Measurements from ENCODE around the gene FHL2. TPM values are rescaled to one million over a fixed set of nuclear protein-coding genes. Genes with fewer than 3 reads are reported as not detected.
A peak's percentile ranks its signal among the peaks of the same experiment; 100 is the strongest.

The FHL2 gene
- total RNA-seq, 2 experiments from 2014 or later = 0.41 to 0.42 TPM

DNA sequence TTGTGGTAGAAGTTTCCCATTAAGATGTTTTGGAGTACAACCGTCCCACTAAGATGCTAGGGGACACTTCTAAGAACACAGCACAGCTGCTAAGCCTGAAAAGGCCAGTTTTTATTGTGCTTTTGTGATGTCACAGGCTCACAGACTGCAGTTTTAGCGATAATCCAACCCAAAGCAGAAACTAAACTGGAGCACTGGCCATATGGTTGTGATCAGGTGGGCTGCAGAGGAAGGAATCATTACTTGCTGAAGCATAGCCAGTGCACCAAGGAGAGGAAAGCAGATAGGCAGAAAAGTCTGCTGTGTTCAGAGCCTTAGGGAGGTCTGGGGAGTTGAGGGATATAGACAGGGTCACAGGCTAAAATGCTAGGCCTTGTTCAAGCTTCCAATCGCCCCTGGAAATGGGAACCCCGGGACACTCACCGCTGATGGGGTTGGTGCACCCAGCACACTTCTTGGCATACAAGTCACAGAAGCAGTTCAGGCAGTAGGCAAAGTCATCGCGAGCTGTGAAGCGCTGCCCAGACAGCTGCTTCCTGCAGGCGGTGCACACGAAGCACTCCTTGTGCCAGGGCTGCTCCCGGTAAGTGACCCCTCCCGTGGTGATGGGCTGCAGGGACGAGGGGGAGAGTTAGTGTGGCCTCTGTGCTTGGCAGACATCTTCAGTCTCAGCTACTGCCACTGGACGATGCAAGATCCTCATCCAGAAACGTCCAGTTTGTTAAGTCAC lies 35.8 kb downstream of the FHL2 start:
- H3K4me3 ChIP-seq (ENCODE audit: low read length) = no peak overlapping the region
- CTCF ChIA-PET = no interaction called here
- peaks cover 8% of the 10 kb centered on the region for H3K4me1 ChIP-seq (ENCODE audit: insufficient read depth, low read length)
- Mint-ChIP-seq H3K9me3 (no peaks in the 10 kb centered on the region), H3K36me3 (ENCODE audit: low read depth) (peaks cover 27% of the 10 kb centered on the region), H3K4me3 (no peak overlapping the region), H3K27ac (peak overlapping the region; percentile 69), H3K27me3 (no peaks in the 10 kb centered on the region), H3K4me1 (ENCODE audit: low read depth) (peaks cover 44% of the 10 kb centered on the region)
- no peak overlapping the region for H3K27ac ChIP-seq (ENCODE audit: low read depth in 1 of 2, low read length in 2 of 2)
- POLR2A ChIA-PET = no interaction called here
- no peaks in the 10 kb centered on the region for H3K27me3 ChIP-seq (ENCODE audit: control insufficient read depth in 1 of 2, insufficient read depth in 2 of 2, low read length in 2 of 2)
- intact Hi-C loops (cut with DNase I, micrococcal nuclease) = no loop called here
- peaks cover 8% of the 10 kb centered on the region for H3K36me3 ChIP-seq (ENCODE audit: insufficient read depth, low read length)
- H3K9me3 ChIP-seq (ENCODE audit: control insufficient read depth in 1 of 2, insufficient read depth in 1 of 2, low read length in 2 of 2) = no peaks in the 10 kb centered on the region
- TF ChIP-seq, protein P1, sequence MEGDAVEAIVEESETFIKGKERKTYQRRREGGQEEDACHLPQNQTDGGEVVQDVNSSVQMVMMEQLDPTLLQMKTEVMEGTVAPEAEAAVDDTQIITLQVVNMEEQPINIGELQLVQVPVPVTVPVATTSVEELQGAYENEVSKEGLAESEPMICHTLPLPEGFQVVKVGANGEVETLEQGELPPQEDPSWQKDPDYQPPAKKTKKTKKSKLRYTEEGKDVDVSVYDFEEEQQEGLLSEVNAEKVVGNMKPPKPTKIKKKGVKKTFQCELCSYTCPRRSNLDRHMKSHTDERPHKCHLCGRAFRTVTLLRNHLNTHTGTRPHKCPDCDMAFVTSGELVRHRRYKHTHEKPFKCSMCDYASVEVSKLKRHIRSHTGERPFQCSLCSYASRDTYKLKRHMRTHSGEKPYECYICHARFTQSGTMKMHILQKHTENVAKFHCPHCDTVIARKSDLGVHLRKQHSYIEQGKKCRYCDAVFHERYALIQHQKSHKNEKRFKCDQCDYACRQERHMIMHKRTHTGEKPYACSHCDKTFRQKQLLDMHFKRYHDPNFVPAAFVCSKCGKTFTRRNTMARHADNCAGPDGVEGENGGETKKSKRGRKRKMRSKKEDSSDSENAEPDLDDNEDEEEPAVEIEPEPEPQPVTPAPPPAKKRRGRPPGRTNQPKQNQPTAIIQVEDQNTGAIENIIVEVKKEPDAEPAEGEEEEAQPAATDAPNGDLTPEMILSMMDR (IDR thresholded peaks at IDR 0.05) = no peak
- ATAC-seq (ENCODE audit: poor library complexity) (no peak), DNase-seq (peak in 1 of 14 experiments; percentile 9)

DNA sequence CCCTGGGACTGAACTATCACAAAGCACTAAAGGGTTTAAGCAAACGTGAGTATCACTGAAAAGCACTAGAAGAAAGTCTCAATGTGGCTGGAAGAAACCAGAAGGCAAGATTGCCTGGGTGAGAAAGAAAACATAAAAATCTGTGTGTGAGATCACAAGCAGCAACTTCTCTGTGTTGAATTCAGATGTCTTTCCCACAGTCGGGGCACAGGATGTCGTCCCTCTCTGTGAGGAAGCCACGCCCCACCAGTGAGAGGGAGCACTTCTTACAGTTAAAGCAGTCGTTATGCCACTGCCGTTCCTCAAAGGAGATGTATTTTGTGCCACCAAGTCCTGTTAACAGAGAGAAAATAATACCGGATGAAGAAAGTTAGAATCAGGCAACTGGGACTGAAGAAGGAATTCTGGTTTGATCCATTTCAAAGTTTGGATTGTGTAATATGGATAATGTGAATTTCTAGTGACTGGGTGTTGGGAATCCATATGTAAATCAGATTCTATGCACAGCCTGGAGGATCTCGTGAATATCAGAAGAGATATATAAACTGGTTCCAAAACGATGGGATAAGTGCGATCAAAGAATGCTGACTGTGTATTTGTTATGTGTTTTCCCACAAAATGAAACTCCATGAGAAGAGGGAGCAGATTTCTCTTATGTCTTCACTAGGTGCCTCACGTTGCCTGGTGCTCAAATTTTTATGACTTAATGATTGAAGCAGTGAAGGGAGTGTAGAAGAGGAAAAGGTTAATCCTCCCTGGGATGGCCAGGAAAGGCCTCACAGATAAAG lies 37.6 kb downstream of the FHL2 start:
- peak overlapping the region in 1 of 2 donors; percentile 19 for H3K27ac ChIP-seq (ENCODE audit: low read depth in 1 of 2, low read length in 2 of 2)
- no peaks in the 10 kb centered on the region for H3K27me3 Mint-ChIP-seq
- H3K4me3 Mint-ChIP-seq = peak overlapping the region; percentile 28
- H3K36me3 Mint-ChIP-seq (ENCODE audit: low read depth) = peaks cover 42% of the 10 kb centered on the region
- peaks cover 23% of the 10 kb centered on the region for H3K36me3 ChIP-seq (ENCODE audit: insufficient read depth, low read length)
- H3K9me3 ChIP-seq (ENCODE audit: control insufficient read depth in 1 of 2, insufficient read depth in 1 of 2, low read length in 2 of 2) = peaks cover 1 to 13% of the 10 kb centered on the region in 2 experiments
- no peak overlapping the region for H3K4me3 ChIP-seq (ENCODE audit: low read length)
- peaks cover 44% of the 10 kb centered on the region for H3K4me1 Mint-ChIP-seq (ENCODE audit: low read depth)
- DNase-seq (peak in 13 of 14 experiments; percentile 12 to 68 (median 42)), ATAC-seq (ENCODE audit: poor library complexity) (peak; percentile 92)
- H3K4me1 ChIP-seq (ENCODE audit: insufficient read depth, low read length) = peaks cover 8% of the 10 kb centered on the region
- ChIA-PET POLR2A (no interaction called here), CTCF (interaction anchor here (0.5 kb wide), 1 partner anchor 123 kb away, joined by 3 read pairs; no protein-coding TSS in a partner anchor)
- peak overlapping the region; percentile 69 for H3K27ac Mint-ChIP-seq
- no peaks in the 10 kb centered on the region for H3K27me3 ChIP-seq (ENCODE audit: control insufficient read depth in 1 of 2, insufficient read depth in 2 of 2, low read length in 2 of 2)
- H3K9me3 Mint-ChIP-seq = peaks cover 2% of the 10 kb centered on the region
- TF ChIP-seq, protein P1 (IDR thresholded peaks at IDR 0.05) = no peak
- intact Hi-C loops (cut with DNase I, micrococcal nuclease) = no loop called here

DNA sequence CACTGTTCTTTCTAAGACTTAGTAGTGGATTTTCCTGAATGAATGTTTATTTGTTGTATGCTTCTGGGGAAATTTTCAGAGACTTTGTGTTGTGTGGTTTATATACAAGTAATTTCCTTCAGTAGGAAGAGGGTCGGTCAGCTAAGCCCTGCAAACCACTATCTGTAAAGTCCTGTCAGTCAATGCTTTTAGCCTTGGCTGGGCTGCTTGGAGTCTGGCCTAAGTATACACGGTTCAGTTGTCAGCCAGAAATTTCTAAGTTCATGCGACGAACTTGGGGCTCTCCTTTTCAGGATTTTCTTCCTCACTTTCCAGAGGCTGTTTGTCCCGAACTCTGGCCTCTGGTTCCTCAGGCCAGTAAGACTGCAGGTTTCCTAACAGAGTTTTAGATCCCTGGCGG lies 40.3 kb downstream of the FHL2 start:
- Histone ChIP-seq H3K9me3 (ENCODE audit: control insufficient read depth in 1 of 2, insufficient read depth in 1 of 2, low read length in 2 of 2) (peaks cover 5 to 17% of the 10 kb centered on the region in 2 experiments), H3K4me3 (ENCODE audit: low read length) (no peak overlapping the region), H3K27ac (ENCODE audit: low read depth in 1 of 2, low read length in 2 of 2) (no peak overlapping the region), H3K27me3 (ENCODE audit: control insufficient read depth in 1 of 2, insufficient read depth in 2 of 2, low read length in 2 of 2) (no peaks in the 10 kb centered on the region), H3K4me1 (ENCODE audit: insufficient read depth, low read length) (peaks cover 6% of the 10 kb centered on the region), H3K36me3 (ENCODE audit: insufficient read depth, low read length) (peaks cover 39% of the 10 kb centered on the region)
- Mint-ChIP-seq H3K9me3 (peaks cover 5% of the 10 kb centered on the region), H3K4me1 (ENCODE audit: low read depth) (peaks cover 36% of the 10 kb centered on the region), H3K27me3 (no peaks in the 10 kb centered on the region), H3K36me3 (ENCODE audit: low read depth) (peaks cover 66% of the 10 kb centered on the region), H3K4me3 (no peak overlapping the region), H3K27ac (no peak overlapping the region)
- ChIA-PET POLR2A (no interaction called here), CTCF (no interaction called here)
- no peak for ATAC-seq (ENCODE audit: poor library complexity)
- TF ChIP-seq, protein P1 (IDR thresholded peaks at IDR 0.05) = no peak
- intact Hi-C loops (cut with DNase I, micrococcal nuclease) = no loop called here
- no peak for DNase-seq
